Liver (tissue), 9 donors: ENCODE measurements around the gene SERPING1. TPM values are rescaled to one million over a fixed set of nuclear protein-coding genes. Genes with fewer than 3 reads are reported as not detected.

Source experiments
- DNase-seq: peaks from one replicate; pipeline ENCODE4 v3.0.0-alpha.2; 2017; ENCODE audit warnings: low spot score
- H3K27ac ChIP-seq, 2 donors: one replicate each; pipeline ENCODE4 v1.7.0; 2013; ENCODE audit warnings: inconsistent platforms in 2 of 2, low read length in 2 of 2, control low read depth in 1 of 2, low read depth in 1 of 2, mild to moderate bottlenecking in 1 of 2
- H3K27me3 ChIP-seq, 4 donors: one replicate each; pipeline versions ENCODE4 v1.6.1 to v1.7.0; 2013; ENCODE audit warnings: low read length in 3 of 4, inconsistent platforms in 1 of 4, mild to moderate bottlenecking in 1 of 4, moderate library complexity in 1 of 4; ENCODE audit not compliant: control insufficient read depth in 4 of 4, insufficient read depth in 4 of 4
- H3K36me3 ChIP-seq, 4 donors: one replicate each; pipeline versions ENCODE4 v1.6.1 to v1.7.0; 2013; ENCODE audit warnings: low read length in 3 of 4, mild to moderate bottlenecking in 3 of 4, low read depth in 1 of 4, moderate library complexity in 1 of 4; ENCODE audit not compliant: control insufficient read depth in 4 of 4, insufficient read depth in 3 of 4
- H3K4me1 ChIP-seq, 4 donors: one replicate each; pipeline versions ENCODE4 v1.6.1 to v1.7.0; 2013; ENCODE audit warnings: low read length in 3 of 4, mild to moderate bottlenecking in 3 of 4, moderate library complexity in 1 of 4; ENCODE audit not compliant: control insufficient read depth in 4 of 4, insufficient read depth in 4 of 4
- H3K4me3 ChIP-seq, 3 donors: one replicate each; pipeline versions ENCODE4 v1.6.1 to v1.7.0; 2013; ENCODE audit warnings: low read length in 3 of 3, control low read depth in 1 of 3, low read depth in 1 of 3, mild to moderate bottlenecking in 1 of 3
- H3K9ac ChIP-seq, 2 donors: one replicate each; pipeline ENCODE4 v1.7.0; 2013; ENCODE audit warnings: low read length in 2 of 2, mild to moderate bottlenecking in 2 of 2, moderate library complexity in 2 of 2, control low read depth in 1 of 2, low read depth in 1 of 2
- H3K9me3 ChIP-seq, 4 donors: one replicate each; pipeline versions ENCODE4 v1.6.1 to v1.7.0; 2013; ENCODE audit warnings: low read length in 3 of 4; ENCODE audit not compliant: control insufficient read depth in 4 of 4
- EGR1 ChIP-seq, 2 donors: IDR thresholded peaks; 2 replicates each; pipeline ENCODE4 v1.6.1; 2016 to 2018; ENCODE audit warnings: antibody characterized with exemption in 2 of 2, low read depth in 2 of 2
- FOXA2 ChIP-seq: IDR thresholded peaks from 2 replicates; pipeline ENCODE4 v1.6.1; 2016; ENCODE audit warnings: antibody characterized with exemption
- GABPA ChIP-seq, 2 donors: IDR thresholded peaks in 1 of 2; conservative IDR thresholded peaks in 1 of 2; 2 replicates each; pipeline ENCODE4 v1.6.1; 2016; ENCODE audit warnings: antibody characterized with exemption in 2 of 2, mild to moderate bottlenecking in 1 of 2, moderate library complexity in 1 of 2
- HNF4A ChIP-seq, 2 donors: conservative IDR thresholded peaks; 2 replicates each; pipeline ENCODE4 v1.6.1; 2016; ENCODE audit warnings: antibody characterized with exemption in 2 of 2, mild to moderate bottlenecking in 2 of 2
- JUND ChIP-seq, 2 donors: IDR thresholded peaks; 2 replicates each; pipeline ENCODE4 v1.6.1; 2016; ENCODE audit warnings: antibody characterized with exemption in 2 of 2
- NR2F2 ChIP-seq: IDR thresholded peaks from 2 replicates; pipeline ENCODE4 v1.6.1; 2016; ENCODE audit warnings: antibody characterized with exemption
- RAD21 ChIP-seq, 2 donors: IDR thresholded peaks; 2 replicates each; pipeline ENCODE4 v1.6.1; 2016; ENCODE audit warnings: antibody characterized with exemption in 2 of 2, mild to moderate bottlenecking in 2 of 2
- RXRA ChIP-seq, 2 donors: IDR thresholded peaks; 2 replicates each; pipeline ENCODE4 v1.6.1; 2017 to 2018; ENCODE audit warnings: antibody characterized with exemption in 2 of 2, mild to moderate bottlenecking in 1 of 2
- SP1 ChIP-seq: IDR thresholded peaks from 2 replicates; pipeline ENCODE4 v1.6.1; 2018; ENCODE audit warnings: antibody characterized with exemption, mild to moderate bottlenecking
- TAF1 ChIP-seq: conservative IDR thresholded peaks from 2 replicates; pipeline ENCODE4 v1.6.1; 2016; ENCODE audit warnings: antibody characterized with exemption, mild to moderate bottlenecking
- YY1 ChIP-seq: IDR thresholded peaks from 2 replicates; pipeline ENCODE4 v1.6.1; 2016; ENCODE audit warnings: antibody characterized with exemption, mild to moderate bottlenecking
- WGBS: extraction: QIAGEN DNeasy Blood & Tissue Kit; methylation state at CpG from one replicate; pipeline ENCODE4 v1.1.7; 2013; 5-methylcytosine and 5-hydroxymethylcytosine counted together
- polyA plus RNA-seq, 2 donors: library from polyadenylated mRNA; stranded (reverse) in 1 of 2; unstranded in 1 of 2; fragments of 200-250 nt in 1 of 2; fragments of >200 nt in 1 of 2; fragmentation: Nextera tagmentation in 1 of 2; extraction: Ambion mirVana in 1 of 2; gene quantifications; one replicate each; pipeline versions ENCODE4 v1.2.1 to v1.2.3, GENCODE V29; 2013 to 2015
- total RNA-seq, 2 donors: library from RNA; depleted of rRNA; stranded (reverse); fragments of >200 nt; gene quantifications; one replicate each; pipeline ENCODE4 v1.2.3, GENCODE V29; 2014
- TF ChIP-seq, protein P1 (sequence below): IDR thresholded peaks from 2 replicates; pipeline ENCODE4 v1.6.1; 2016; ENCODE audit warnings: antibody characterized with exemption, mild to moderate bottlenecking
- TF ChIP-seq, protein P2 (sequence below): IDR thresholded peaks from 2 replicates; pipeline ENCODE4 v1.6.1; 2016; ENCODE audit warnings: antibody characterized with exemption
- TF ChIP-seq, protein P3 (sequence below): fragments of 150-350 bp; IDR thresholded peaks from 2 replicates; pipeline ENCODE4 v1.5.1; 2017; ENCODE audit warnings: improper control_type of control experiment, low read depth, low read length; ENCODE audit not compliant: missing input control
- TF ChIP-seq, protein P4 (sequence below): IDR thresholded peaks from 2 replicates; pipeline ENCODE4 v1.6.1; 2016; ENCODE audit warnings: antibody characterized with exemption
- donor health status: healthy.
- donor health status: healthy.
- donor health status: healthy.
- donor health status: healthy.
- donor health status: healthy.

Gene SERPING1
- total and polyA plus RNA-seq, 4 donors, result 235 to 2,911 (median 1,514) TPM

DNA sequence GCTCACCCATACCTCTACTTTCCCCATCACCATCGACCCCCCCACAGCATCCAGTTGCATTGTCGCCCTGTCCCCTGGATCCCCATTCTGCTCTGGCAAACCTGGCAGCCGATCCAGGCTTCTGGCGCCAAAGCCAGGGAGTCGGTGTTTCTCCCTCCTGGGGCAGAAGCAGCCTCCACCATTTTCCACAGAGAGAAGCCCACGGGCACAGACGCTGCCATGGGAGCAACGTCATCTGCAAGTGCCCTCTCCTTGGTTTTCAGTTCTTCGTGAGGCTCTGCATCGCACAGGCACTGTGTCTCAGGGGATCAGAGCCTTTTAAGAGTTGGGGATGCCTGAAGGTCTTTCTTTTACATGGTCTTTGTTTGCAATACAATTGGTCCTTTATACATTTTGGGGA, 49.9 kb downstream of the SERPING1 start:
- peaks cover 0 to 7% (median 1%) of the 10 kb centered on the region in 4 donors for H3K27me3 ChIP-seq
- H3K36me3 ChIP-seq, result no peaks in the 10 kb centered on the region
- no peak overlapping the region for H3K27ac ChIP-seq
- H3K4me1 ChIP-seq, result peaks cover 0 to 18% (median 5%) of the 10 kb centered on the region in 4 donors
- no peaks in the 10 kb centered on the region for H3K9me3 ChIP-seq
- H3K9ac ChIP-seq, result no peak overlapping the region
- peak; percentile 47 for DNase-seq
- H3K4me3 ChIP-seq, result no peak overlapping the region
- TF ChIP-seq, protein P1, sequence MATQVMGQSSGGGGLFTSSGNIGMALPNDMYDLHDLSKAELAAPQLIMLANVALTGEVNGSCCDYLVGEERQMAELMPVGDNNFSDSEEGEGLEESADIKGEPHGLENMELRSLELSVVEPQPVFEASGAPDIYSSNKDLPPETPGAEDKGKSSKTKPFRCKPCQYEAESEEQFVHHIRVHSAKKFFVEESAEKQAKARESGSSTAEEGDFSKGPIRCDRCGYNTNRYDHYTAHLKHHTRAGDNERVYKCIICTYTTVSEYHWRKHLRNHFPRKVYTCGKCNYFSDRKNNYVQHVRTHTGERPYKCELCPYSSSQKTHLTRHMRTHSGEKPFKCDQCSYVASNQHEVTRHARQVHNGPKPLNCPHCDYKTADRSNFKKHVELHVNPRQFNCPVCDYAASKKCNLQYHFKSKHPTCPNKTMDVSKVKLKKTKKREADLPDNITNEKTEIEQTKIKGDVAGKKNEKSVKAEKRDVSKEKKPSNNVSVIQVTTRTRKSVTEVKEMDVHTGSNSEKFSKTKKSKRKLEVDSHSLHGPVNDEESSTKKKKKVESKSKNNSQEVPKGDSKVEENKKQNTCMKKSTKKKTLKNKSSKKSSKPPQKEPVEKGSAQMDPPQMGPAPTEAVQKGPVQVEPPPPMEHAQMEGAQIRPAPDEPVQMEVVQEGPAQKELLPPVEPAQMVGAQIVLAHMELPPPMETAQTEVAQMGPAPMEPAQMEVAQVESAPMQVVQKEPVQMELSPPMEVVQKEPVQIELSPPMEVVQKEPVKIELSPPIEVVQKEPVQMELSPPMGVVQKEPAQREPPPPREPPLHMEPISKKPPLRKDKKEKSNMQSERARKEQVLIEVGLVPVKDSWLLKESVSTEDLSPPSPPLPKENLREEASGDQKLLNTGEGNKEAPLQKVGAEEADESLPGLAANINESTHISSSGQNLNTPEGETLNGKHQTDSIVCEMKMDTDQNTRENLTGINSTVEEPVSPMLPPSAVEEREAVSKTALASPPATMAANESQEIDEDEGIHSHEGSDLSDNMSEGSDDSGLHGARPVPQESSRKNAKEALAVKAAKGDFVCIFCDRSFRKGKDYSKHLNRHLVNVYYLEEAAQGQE, result no peak
- TF ChIP-seq EGR1 (IDR thresholded peaks at IDR 0.05; ENCODE audit: low read depth in 2 of 2) (no peak), FOXA2 (no peak), SP1 (no peak), NR2F2 (no peak), JUND (IDR thresholded peaks at IDR 0.05) (no peak), YY1 (no peak), HNF4A (conservative IDR thresholded peaks at IDR 0.05) (no peak), GABPA (IDR thresholded peaks at IDR 0.05 in 1 of 2, conservative IDR thresholded peaks at IDR 0.05 in 1 of 2) (no peak), RAD21 (IDR thresholded peaks at IDR 0.05) (no peak), RXRA (IDR thresholded peaks at IDR 0.05) (no peak), TAF1 (no peak)
- TF ChIP-seq, protein P2, sequence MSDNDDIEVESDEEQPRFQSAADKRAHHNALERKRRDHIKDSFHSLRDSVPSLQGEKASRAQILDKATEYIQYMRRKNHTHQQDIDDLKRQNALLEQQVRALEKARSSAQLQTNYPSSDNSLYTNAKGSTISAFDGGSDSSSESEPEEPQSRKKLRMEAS, result no peak
- TF ChIP-seq, protein P3, sequence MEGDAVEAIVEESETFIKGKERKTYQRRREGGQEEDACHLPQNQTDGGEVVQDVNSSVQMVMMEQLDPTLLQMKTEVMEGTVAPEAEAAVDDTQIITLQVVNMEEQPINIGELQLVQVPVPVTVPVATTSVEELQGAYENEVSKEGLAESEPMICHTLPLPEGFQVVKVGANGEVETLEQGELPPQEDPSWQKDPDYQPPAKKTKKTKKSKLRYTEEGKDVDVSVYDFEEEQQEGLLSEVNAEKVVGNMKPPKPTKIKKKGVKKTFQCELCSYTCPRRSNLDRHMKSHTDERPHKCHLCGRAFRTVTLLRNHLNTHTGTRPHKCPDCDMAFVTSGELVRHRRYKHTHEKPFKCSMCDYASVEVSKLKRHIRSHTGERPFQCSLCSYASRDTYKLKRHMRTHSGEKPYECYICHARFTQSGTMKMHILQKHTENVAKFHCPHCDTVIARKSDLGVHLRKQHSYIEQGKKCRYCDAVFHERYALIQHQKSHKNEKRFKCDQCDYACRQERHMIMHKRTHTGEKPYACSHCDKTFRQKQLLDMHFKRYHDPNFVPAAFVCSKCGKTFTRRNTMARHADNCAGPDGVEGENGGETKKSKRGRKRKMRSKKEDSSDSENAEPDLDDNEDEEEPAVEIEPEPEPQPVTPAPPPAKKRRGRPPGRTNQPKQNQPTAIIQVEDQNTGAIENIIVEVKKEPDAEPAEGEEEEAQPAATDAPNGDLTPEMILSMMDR, result no peak
- TF ChIP-seq, protein P4, sequence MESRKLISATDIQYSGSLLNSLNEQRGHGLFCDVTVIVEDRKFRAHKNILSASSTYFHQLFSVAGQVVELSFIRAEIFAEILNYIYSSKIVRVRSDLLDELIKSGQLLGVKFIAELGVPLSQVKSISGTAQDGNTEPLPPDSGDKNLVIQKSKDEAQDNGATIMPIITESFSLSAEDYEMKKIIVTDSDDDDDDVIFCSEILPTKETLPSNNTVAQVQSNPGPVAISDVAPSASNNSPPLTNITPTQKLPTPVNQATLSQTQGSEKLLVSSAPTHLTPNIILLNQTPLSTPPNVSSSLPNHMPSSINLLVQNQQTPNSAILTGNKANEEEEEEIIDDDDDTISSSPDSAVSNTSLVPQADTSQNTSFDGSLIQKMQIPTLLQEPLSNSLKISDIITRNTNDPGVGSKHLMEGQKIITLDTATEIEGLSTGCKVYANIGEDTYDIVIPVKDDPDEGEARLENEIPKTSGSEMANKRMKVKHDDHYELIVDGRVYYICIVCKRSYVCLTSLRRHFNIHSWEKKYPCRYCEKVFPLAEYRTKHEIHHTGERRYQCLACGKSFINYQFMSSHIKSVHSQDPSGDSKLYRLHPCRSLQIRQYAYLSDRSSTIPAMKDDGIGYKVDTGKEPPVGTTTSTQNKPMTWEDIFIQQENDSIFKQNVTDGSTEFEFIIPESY, result no peak
- 15% methylated on average over 10 of the region's 10 CpGs for WGBS
